Right lobe of liver (tissue), 6 donors: ENCODE data around the gene FLCN. TPM values are rescaled to one million over a fixed set of nuclear protein-coding genes. Genes with fewer than 3 reads are reported as not detected.

ENCODE experiments used
- ATAC-seq, 4 donors: fragments of 200-7000 bp; cut with Tn5 transposase; one replicate each; pipeline ENCODE4 v1.9.1; 2020; ENCODE audit warnings: mild to moderate bottlenecking in 4 of 4, moderate library complexity in 4 of 4
- DNase-seq, 3 donors: peaks; one replicate each; pipeline ENCODE4 v3.0.0-alpha.2; 2020
- H3K27ac ChIP-seq, 3 donors: fragments of 200-600 bp; one replicate each; pipeline ENCODE4 v1.8.0; 2022
- H3K27me3 ChIP-seq, 2 donors: fragments of 200-600 bp; one replicate each; pipeline ENCODE4 v1.8.0; 2022
- H3K36me3 ChIP-seq, 4 donors: fragments of 200-600 bp; sonication (generic) in 1 of 4; one replicate each; pipeline versions ENCODE4 v1.5.1 to v1.8.0; 2017 to 2022; ENCODE audit warnings: control low read depth in 1 of 4
- H3K4me1 ChIP-seq, 4 donors: fragments of 200-600 bp; sonication (generic) in 1 of 4; one replicate each; pipeline versions ENCODE4 v1.5.1 to v1.8.0; 2017 to 2022; ENCODE audit warnings: control low read depth in 1 of 4
- H3K4me3 ChIP-seq, 3 donors: fragments of 200-600 bp; one replicate each; pipeline ENCODE4 v1.8.0; 2022
- H3K9me3 ChIP-seq, 4 donors: fragments of 200-600 bp; sonication (generic) in 1 of 4; one replicate each; pipeline versions ENCODE4 v1.5.1 to v1.8.0; 2017 to 2022; ENCODE audit warnings: control low read depth in 1 of 4
- POLR2A ChIP-seq: fragments of 450-650 bp; IDR thresholded peaks from one replicate; pipeline ENCODE4 v1.6.1; 2017; ENCODE audit warnings: antibody characterized with exemption, mild to moderate bottlenecking
- WGBS: methylation state at CpG from one replicate; pipeline ENCODE4 v1.1.6; 2018; ENCODE audit warnings: low coverage, low lambda C conversion rate; ENCODE audit not compliant: insufficient coverage; ENCODE audit errors: missing lambda C conversion rate; 5-methylcytosine and 5-hydroxymethylcytosine counted together
- intact Hi-C, 2 donors: fragments of 100-400 bp; cut with DNase I; formaldehyde crosslinking; loops; one replicate each; pipeline versions ENCODE4 v1.11.2 to v1.14.1; 2022
- total RNA-seq, 6 experiments: library from RNA; depleted of rRNA in 2 of 6; stranded (reverse); fragments of >200 nt in 2 of 6; fragmentation: NEBNext Ultra II Directional in 3 of 6; extraction: Animal tissue kit (Norgen Biotek cat#: 25700) in 3 of 6; gene quantifications; one replicate each; pipeline versions ENCODE4 v1.1.0 to v1.2.4, GENCODE V29; 2016 to 2023
- TF ChIP-seq, protein P1 (sequence below), 4 donors: fragments of 200-600 bp in 3 of 4; fragments of 450-650 bp in 1 of 4; IDR thresholded peaks; one replicate each; pipeline versions ENCODE4 v1.5.1 to v1.8.0; 2016 to 2022; ENCODE audit warnings: antibody characterized with exemption in 4 of 4, mild to moderate bottlenecking in 2 of 4
- donor health status: DM: no; HTN: yes; CAD: no.
- donor health status: DM: no; HTN: no; CAD: no.
- donor health status: DM: no; HTN: no; CAD: no.
- donor health status: DM: no; HTN: yes; CAD: no.
- donor health status: DM: no; HTN: yes; CAD: no.

The FLCN gene
- total RNA-seq, 6 experiments from 2014 or later, result 25.4 to 44.3 (median 35.9) TPM

DNA sequence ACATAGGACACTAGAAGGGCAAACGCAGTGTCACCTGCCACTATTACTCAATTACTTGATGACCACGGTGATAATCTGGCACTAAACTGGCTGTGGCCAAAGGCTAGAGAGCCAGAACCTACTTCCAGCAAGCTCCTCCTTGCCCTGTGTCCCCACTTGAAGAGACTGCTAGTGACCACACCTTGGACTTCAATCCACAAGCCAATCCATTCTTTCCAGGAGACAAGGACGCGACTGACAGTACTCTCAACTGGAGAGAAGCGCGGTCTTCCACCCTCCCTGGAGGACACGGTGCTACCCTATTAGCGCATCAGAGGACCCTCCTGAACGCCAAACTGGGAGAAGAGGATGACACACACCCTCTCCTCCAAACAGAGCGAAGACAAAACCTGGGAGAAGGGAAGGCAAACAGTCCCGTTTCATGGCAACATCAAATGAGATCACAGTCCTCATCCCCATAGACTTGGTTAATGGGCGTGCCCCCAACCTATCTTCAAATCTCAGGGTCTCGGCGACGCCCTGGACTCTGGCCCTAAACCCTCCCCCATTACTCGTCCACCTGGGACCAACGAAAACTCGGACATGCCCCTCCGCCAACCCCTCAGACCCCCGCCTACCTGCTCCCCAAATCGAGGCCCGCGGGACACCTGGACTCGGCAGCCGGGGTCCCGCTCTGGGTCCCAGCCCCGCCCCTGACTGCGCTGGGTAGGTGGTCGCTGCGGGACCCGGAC is 508 bp downstream of the FLCN start:
- TF ChIP-seq, protein P1, sequence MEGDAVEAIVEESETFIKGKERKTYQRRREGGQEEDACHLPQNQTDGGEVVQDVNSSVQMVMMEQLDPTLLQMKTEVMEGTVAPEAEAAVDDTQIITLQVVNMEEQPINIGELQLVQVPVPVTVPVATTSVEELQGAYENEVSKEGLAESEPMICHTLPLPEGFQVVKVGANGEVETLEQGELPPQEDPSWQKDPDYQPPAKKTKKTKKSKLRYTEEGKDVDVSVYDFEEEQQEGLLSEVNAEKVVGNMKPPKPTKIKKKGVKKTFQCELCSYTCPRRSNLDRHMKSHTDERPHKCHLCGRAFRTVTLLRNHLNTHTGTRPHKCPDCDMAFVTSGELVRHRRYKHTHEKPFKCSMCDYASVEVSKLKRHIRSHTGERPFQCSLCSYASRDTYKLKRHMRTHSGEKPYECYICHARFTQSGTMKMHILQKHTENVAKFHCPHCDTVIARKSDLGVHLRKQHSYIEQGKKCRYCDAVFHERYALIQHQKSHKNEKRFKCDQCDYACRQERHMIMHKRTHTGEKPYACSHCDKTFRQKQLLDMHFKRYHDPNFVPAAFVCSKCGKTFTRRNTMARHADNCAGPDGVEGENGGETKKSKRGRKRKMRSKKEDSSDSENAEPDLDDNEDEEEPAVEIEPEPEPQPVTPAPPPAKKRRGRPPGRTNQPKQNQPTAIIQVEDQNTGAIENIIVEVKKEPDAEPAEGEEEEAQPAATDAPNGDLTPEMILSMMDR (IDR thresholded peaks at IDR 0.05), result no peak
- TF ChIP-seq POLR2A, result peak; percentile 34
- 0% methylated on average over 14 of the region's 31 CpGs for WGBS
- DNase-seq (peak in 2 of 3 donors; percentile 66 to 82), ATAC-seq (peak; percentile 45 to 64 (median 55))
- Histone ChIP-seq H3K9me3 (no peaks in the 10 kb centered on the region), H3K36me3 (peaks cover 0 to 4% (median 0%) of the 10 kb centered on the region in 4 donors), H3K27me3 (no peaks in the 10 kb centered on the region), H3K27ac (peak overlapping the region; percentile 97 to 100 (median 100)), H3K4me1 (peaks cover 0 to 47% (median 13%) of the 10 kb centered on the region in 4 donors), H3K4me3 (peak overlapping the region; percentile 81 to 99 (median 98))
- intact Hi-C loops, result no loop called here

DNA sequence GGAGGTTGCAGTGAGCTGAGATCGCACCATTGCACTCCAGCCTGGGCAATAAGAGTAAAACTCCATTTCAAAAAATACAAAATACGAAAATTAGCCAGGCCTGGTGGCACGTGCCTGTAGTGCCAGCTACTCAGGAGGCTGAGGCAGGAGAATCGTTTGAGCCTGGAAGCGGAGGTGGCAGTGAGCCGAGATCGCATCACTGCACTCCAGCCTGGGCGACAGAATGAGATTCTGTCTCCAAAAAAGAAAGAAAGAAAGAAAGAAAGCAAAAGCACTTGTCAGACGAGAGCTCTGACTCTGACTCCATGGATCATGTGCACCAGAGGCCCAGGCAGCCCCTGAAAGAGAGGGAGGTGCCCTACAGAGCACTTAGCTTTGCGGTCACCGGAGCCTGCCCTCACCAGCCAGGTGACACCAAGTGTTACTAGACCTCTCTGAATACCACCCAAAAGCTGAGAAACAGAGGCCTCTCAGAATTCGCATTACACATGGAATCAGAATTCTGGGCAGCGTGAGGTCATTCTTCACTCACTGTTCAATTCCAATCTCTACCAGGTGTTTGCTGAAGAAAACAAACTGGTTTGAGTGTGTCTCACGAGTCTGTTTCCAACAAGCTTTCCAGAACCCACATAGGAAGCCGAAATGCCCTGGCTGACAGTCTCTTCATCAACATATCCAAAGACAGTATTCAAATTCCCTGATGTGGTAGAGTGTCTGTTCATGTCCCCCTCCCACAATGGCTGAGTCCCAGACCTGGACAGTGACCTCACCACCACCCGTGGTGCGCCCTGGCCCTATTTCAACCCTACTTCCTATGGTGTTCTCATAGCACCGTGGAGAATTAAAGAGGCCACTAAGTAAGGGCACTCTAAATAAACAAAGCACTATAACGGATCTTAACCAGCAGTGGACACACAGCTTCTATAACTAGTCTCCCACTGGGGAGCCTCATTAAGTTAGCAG is 1.5 kb downstream of the FLCN start:
- peaks cover 0 to 14% (median 4%) of the 10 kb centered on the region in 4 donors for H3K36me3 ChIP-seq
- intact Hi-C loops, result no loop called here
- DNase-seq (no peak), ATAC-seq (peak; percentile 3 to 21 (median 4))
- peak overlapping the region; percentile 81 to 99 (median 98) for H3K4me3 ChIP-seq
- no peak for TF ChIP-seq POLR2A
- TF ChIP-seq, protein P1 (IDR thresholded peaks at IDR 0.05), result no peak
- WGBS, result 37% methylated on average over 17 of the region's 19 CpGs
- H3K9me3 ChIP-seq, result no peaks in the 10 kb centered on the region
- no peaks in the 10 kb centered on the region for H3K27me3 ChIP-seq
- peaks cover 0 to 47% (median 13%) of the 10 kb centered on the region in 4 donors for H3K4me1 ChIP-seq
- peak overlapping the region; percentile 97 to 100 (median 100) for H3K27ac ChIP-seq

DNA sequence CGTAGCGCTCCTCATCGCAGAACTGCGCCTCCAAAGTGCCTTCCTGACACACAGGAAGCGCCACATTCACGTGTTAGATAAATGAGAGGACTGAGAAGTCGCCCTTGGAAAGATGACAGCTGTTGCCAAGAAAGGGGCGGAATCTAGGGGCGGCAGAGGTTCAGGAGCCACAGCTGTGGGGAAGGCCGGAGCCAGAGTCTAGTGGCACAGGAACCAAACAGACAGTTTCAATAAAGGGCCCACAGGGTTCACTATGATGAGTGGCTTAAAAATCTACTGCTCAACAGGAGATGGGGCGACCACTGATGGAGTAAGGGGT is 4.7 kb downstream of the FLCN start:
- 75% methylated on average over 9 of the region's 11 CpGs for WGBS

DNA sequence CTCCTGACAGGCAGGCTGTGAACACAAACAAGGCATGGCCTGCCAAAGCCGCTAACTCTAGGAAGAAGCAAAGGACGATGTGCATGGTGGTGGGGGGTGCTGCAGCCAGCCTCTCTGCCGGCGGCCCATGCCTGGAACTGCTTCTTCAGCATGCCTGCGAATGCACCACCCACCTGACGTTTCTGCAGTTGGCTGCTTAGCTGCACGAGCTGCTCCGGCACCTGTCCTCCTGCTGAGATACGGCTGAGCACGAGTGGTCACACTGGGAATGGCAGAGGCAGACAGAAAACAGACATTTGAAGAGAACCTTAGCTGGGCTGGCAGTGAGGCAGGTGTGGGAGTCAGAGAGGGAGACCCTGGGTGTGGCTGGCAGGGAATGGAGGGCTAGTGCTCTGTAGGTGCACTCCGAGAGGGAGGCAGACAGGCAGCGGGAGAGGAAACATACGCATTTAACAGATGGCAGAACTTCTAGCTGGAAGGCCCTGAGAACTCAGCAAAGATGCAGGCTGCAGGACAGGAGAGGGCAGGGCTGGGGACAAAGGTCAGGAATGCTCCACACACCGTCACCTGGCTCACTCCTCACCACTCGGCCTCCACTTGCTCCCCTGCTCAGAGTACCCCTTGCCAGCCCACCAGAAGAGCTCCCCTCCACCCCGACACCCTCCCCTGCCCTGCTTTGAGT is 5.2 kb downstream of the FLCN start:
- Histone ChIP-seq H3K27ac (no peak overlapping the region), H3K4me1 (peaks cover 0 to 66% (median 28%) of the 10 kb centered on the region in 4 donors), H3K36me3 (peaks cover 0 to 39% (median 19%) of the 10 kb centered on the region in 4 donors), H3K27me3 (no peaks in the 10 kb centered on the region), H3K9me3 (no peaks in the 10 kb centered on the region), H3K4me3 (no peak overlapping the region)
- DNase-seq (no peak), ATAC-seq (peak in 3 of 4 donors; percentile 5 to 36 (median 20))
- intact Hi-C loops, result no loop called here
- WGBS, result 71% methylated on average over 6 of the region's 16 CpGs
- TF ChIP-seq, protein P1 (IDR thresholded peaks at IDR 0.05), result no peak
- no peak for TF ChIP-seq POLR2A

More for the DNA sequence above, 4.7 kb downstream of the FLCN start:
- Histone ChIP-seq H3K4me3 (no peak overlapping the region), H3K4me1 (peaks cover 0 to 66% (median 28%) of the 10 kb centered on the region in 4 donors), H3K36me3 (peaks cover 0 to 34% (median 14%) of the 10 kb centered on the region in 4 donors), H3K9me3 (no peaks in the 10 kb centered on the region), H3K27me3 (no peaks in the 10 kb centered on the region), H3K27ac (no peak overlapping the region)
- ATAC-seq, result no peak
- intact Hi-C loops, result no loop called here
- DNase-seq, result no peak
- TF ChIP-seq, protein P1 (IDR thresholded peaks at IDR 0.05), result no peak
- no peak for TF ChIP-seq POLR2A
